ENCODE results near the gene KRT33B.

Gene KRT33B

DNA sequence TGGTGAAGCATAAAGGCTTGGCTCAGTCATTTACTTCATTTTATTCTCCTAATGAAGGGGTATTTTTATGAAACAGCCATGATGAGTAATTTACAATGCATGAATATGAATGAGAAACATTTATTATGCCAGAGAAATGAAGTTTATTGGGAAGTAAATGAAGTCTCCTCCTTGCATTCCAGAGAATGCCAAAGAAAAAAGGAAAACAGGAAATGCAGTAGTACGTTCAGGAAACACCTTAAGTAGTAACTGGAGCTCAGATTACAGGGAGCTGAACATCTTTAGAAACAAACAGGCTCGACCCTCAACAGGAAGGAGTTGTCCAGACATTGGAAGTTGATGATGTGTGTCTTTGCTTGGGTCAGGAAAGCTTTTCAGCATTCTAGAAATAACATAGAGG lies 7.9 kb upstream of the KRT33B start:
- Histone ChIP-seq H3K27me3 (ENCODE audit: insufficient read depth, low read length) (peaks cover 3% of the 10 kb centered on the region; the same call in 1 of the 2 replicates), H3K27ac (ENCODE audit: low read depth, low read length, poor library complexity, severe bottlenecking) (no peak overlapping the region), H3K36me3 (ENCODE audit: insufficient read depth, low read length) (no peaks in the 10 kb centered on the region), H3K9ac (ENCODE audit: low read length) (no peak overlapping the region), H3K9me2 (ENCODE audit: low read depth, low read length) (no peaks in the 10 kb centered on the region), H2AFZ (ENCODE audit: low read length) (no peak overlapping the region), H3K9me3 (ENCODE audit: low read length) (no peaks in the 10 kb centered on the region), H3K4me2 (ENCODE audit: low read length) (no peak overlapping the region), H3K4me3 (ENCODE audit: low read depth, low read length, poor library complexity, severe bottlenecking) (no peak overlapping the region), H3K79me2 (ENCODE audit: insufficient read depth, low read length) (no peaks in the 10 kb centered on the region), H3F3A (ENCODE audit: insufficient read depth, low read length) (no peaks in the 10 kb centered on the region), H3K4me1 (ENCODE audit: insufficient read depth, low read length, severe bottlenecking) (no peaks in the 10 kb centered on the region), H4K20me1 (ENCODE audit: insufficient read depth, low read length) (no peaks in the 10 kb centered on the region)
- TF ChIP-seq, protein P1, sequence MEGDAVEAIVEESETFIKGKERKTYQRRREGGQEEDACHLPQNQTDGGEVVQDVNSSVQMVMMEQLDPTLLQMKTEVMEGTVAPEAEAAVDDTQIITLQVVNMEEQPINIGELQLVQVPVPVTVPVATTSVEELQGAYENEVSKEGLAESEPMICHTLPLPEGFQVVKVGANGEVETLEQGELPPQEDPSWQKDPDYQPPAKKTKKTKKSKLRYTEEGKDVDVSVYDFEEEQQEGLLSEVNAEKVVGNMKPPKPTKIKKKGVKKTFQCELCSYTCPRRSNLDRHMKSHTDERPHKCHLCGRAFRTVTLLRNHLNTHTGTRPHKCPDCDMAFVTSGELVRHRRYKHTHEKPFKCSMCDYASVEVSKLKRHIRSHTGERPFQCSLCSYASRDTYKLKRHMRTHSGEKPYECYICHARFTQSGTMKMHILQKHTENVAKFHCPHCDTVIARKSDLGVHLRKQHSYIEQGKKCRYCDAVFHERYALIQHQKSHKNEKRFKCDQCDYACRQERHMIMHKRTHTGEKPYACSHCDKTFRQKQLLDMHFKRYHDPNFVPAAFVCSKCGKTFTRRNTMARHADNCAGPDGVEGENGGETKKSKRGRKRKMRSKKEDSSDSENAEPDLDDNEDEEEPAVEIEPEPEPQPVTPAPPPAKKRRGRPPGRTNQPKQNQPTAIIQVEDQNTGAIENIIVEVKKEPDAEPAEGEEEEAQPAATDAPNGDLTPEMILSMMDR (IDR thresholded peaks at IDR 0.05; ENCODE audit: low read length) = no peak
- no peak for TF ChIP-seq EZH2 (IDR thresholded peaks at IDR 0.05; ENCODE audit: borderline replicate concordance, low read length)

DNA sequence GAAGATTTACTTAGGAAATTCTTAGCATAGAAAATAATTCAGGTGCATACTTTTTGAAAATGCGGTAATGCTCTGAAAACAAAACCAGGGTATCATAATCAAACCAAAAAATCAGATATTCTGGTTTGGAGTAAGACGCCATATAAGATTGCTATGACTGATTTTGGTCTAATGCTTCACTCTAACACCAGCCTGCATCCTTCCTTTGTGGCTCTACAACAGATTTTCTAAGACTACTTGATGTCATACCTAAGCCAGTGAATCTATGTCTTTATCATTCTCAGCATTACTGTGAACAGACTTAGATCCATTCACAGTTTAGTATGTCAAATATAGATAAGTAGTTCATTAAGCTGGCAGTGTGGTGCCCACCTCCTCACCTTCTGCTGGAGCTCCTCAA lies 590 bp downstream of the KRT33B start:
- no peaks in the 10 kb centered on the region for H3K4me1 ChIP-seq (ENCODE audit: insufficient read depth, low read length, severe bottlenecking)
- no peak overlapping the region for H3K27ac ChIP-seq (ENCODE audit: low read depth, low read length, poor library complexity, severe bottlenecking)
- H3K9ac ChIP-seq (ENCODE audit: low read length) = no peak overlapping the region
- no peak overlapping the region for H2AFZ ChIP-seq (ENCODE audit: low read length)
- TF ChIP-seq, protein P1 (IDR thresholded peaks at IDR 0.05; ENCODE audit: low read length) = no peak
- TF ChIP-seq EZH2 (IDR thresholded peaks at IDR 0.05; ENCODE audit: borderline replicate concordance, low read length) = no peak
- no peak overlapping the region for H3K4me2 ChIP-seq (ENCODE audit: low read length)
- H3K9me2 ChIP-seq (ENCODE audit: low read depth, low read length) = no peaks in the 10 kb centered on the region
- H3K79me2 ChIP-seq (ENCODE audit: insufficient read depth, low read length) = no peaks in the 10 kb centered on the region
- no peaks in the 10 kb centered on the region for H4K20me1 ChIP-seq (ENCODE audit: insufficient read depth, low read length)
- no peaks in the 10 kb centered on the region for H3K36me3 ChIP-seq (ENCODE audit: insufficient read depth, low read length)
- H3F3A ChIP-seq (ENCODE audit: insufficient read depth, low read length) = no peaks in the 10 kb centered on the region
- H3K27me3 ChIP-seq (ENCODE audit: insufficient read depth, low read length) = no peaks in the 10 kb centered on the region
- H3K4me3 ChIP-seq (ENCODE audit: low read depth, low read length, poor library complexity, severe bottlenecking) = no peak overlapping the region
- no peaks in the 10 kb centered on the region for H3K9me3 ChIP-seq (ENCODE audit: low read length)

DNA sequence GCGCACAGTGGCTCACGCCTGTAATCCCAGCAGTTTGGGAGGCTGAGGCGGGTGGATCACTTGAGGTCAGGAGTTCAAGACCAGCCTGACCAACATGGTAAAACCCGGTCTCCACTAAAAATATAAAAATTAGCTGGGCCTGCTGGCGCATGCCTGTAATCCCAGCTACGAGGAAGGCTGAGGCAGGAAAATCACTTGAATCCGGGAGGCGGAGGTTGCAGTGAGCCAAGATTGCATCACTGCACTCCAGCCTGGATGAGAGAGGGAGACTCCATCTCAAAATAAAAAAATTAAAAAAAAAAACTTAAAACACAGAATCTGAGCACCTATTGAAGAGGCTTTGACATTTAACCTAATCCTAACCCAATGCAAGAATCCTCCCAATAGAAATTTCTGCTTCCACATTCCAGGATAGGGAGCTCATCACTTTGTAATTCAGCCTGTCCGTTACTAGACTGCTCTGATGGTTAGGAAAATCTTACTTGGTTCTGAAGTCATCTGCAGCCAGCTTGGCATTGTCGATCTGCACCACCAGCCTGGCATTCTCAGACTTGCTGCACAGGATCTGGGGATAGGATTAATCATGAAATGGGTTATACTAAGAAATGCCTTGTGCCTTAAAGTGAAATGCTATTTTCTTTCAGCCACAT lies 2.1 kb downstream of the KRT33B start:
- no peaks in the 10 kb centered on the region for H3K27me3 ChIP-seq (ENCODE audit: insufficient read depth, low read length)
- H3K4me2 ChIP-seq (ENCODE audit: low read length) = no peak overlapping the region
- H4K20me1 ChIP-seq (ENCODE audit: insufficient read depth, low read length) = no peaks in the 10 kb centered on the region
- no peak overlapping the region for H2AFZ ChIP-seq (ENCODE audit: low read length)
- H3K27ac ChIP-seq (ENCODE audit: low read depth, low read length, poor library complexity, severe bottlenecking) = no peak overlapping the region
- H3K4me3 ChIP-seq (ENCODE audit: low read depth, low read length, poor library complexity, severe bottlenecking) = no peak overlapping the region
- H3K9ac ChIP-seq (ENCODE audit: low read length) = no peak overlapping the region
- H3K79me2 ChIP-seq (ENCODE audit: insufficient read depth, low read length) = no peaks in the 10 kb centered on the region
- H3K36me3 ChIP-seq (ENCODE audit: insufficient read depth, low read length) = no peaks in the 10 kb centered on the region
- H3F3A ChIP-seq (ENCODE audit: insufficient read depth, low read length) = no peaks in the 10 kb centered on the region
- TF ChIP-seq, protein P1 (IDR thresholded peaks at IDR 0.05; ENCODE audit: low read length) = no peak
- no peak for TF ChIP-seq EZH2 (IDR thresholded peaks at IDR 0.05; ENCODE audit: borderline replicate concordance, low read length)
- H3K9me3 ChIP-seq (ENCODE audit: low read length) = no peaks in the 10 kb centered on the region
- no peaks in the 10 kb centered on the region for H3K9me2 ChIP-seq (ENCODE audit: low read depth, low read length)
- no peaks in the 10 kb centered on the region for H3K4me1 ChIP-seq (ENCODE audit: insufficient read depth, low read length, severe bottlenecking)
